PFSK-1 (cell line): ENCODE data around the gene KCNN4.

ENCODE experiments used
- FOXP2 ChIP-seq: optimal IDR thresholded peaks from 2 replicates; pipeline ENCODE3; 2011; ENCODE audit warnings: borderline replicate concordance, control low read depth, inconsistent platforms; ENCODE audit not compliant: insufficient read depth; ENCODE audit errors: extremely low read length, extremely low read depth
- POLR2AphosphoS5 ChIP-seq: IDR thresholded peaks from 2 replicates; pipeline ENCODE4 v1.6.1; 2012; ENCODE audit warnings: low read depth, mild to moderate bottlenecking, control low read depth, low read length, moderate library complexity
- SIN3A ChIP-seq: IDR thresholded peaks from 2 replicates; pipeline ENCODE4 v1.6.1; 2012; ENCODE audit warnings: mild to moderate bottlenecking, low read length, moderate library complexity, borderline replicate concordance; ENCODE audit not compliant: insufficient read depth
- TAF1 ChIP-seq: IDR thresholded peaks from 2 replicates; pipeline ENCODE4 v1.6.1; 2012; ENCODE audit warnings: low read length, control low read depth, borderline replicate concordance; ENCODE audit not compliant: insufficient read depth
- TF ChIP-seq, protein P1 (sequence below), 2 experiments: IDR thresholded peaks; 2 replicates each; pipeline versions ENCODE4 v1.6.1 to v1.8.0; 2011 to 2012; ENCODE audit warnings: low read depth in 2 of 2, low read length in 2 of 2, control low read depth in 1 of 2, inconsistent platforms in 1 of 2, mild to moderate bottlenecking in 1 of 2, moderate library complexity in 1 of 2; ENCODE audit not compliant: insufficient read depth in 1 of 2

The KCNN4 gene

DNA sequence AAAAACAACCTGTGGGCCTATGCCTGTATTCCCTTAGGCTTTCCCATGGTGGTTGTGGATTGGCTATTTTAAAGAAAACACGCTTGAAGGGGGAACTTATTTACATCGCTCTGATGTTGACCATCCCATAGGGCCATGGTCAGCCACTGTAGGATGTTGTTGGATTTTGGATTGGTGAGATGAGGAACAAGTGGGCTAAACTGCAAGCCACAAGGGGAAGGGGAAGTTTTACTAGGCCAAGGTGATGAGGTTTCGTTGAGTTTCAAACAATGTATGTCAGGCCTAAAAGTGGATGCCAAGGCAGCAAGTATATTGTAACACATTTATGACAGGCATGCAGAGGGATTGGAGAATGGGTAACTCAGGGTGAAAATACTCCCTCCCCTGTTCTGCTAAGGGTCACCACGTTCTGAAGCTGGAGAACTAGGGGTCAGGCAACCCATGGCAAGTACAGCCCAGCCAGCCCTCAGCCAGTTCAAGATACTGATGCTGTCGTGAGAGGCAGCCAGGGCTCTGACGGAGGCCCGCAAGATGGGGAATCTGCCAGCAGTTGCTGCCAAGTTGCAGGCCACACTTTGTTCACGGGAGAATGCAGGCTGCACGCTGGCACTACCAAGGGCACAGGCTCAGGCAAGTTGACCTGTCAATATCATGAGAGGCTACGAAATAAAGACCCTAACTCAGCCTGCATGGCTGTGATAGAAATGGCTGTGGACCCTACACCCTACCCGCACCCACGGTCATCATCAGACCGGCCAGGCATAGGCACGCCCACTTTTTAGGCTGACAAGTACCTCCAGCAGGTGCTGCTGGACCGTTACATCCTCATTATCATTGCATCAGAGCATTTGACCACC lies 53.8 kb downstream of the KCNN4 start:
- no peak for TF ChIP-seq SIN3A
- TF ChIP-seq TAF1: no peak
- no peak for TF ChIP-seq POLR2AphosphoS5
- TF ChIP-seq, protein P1, sequence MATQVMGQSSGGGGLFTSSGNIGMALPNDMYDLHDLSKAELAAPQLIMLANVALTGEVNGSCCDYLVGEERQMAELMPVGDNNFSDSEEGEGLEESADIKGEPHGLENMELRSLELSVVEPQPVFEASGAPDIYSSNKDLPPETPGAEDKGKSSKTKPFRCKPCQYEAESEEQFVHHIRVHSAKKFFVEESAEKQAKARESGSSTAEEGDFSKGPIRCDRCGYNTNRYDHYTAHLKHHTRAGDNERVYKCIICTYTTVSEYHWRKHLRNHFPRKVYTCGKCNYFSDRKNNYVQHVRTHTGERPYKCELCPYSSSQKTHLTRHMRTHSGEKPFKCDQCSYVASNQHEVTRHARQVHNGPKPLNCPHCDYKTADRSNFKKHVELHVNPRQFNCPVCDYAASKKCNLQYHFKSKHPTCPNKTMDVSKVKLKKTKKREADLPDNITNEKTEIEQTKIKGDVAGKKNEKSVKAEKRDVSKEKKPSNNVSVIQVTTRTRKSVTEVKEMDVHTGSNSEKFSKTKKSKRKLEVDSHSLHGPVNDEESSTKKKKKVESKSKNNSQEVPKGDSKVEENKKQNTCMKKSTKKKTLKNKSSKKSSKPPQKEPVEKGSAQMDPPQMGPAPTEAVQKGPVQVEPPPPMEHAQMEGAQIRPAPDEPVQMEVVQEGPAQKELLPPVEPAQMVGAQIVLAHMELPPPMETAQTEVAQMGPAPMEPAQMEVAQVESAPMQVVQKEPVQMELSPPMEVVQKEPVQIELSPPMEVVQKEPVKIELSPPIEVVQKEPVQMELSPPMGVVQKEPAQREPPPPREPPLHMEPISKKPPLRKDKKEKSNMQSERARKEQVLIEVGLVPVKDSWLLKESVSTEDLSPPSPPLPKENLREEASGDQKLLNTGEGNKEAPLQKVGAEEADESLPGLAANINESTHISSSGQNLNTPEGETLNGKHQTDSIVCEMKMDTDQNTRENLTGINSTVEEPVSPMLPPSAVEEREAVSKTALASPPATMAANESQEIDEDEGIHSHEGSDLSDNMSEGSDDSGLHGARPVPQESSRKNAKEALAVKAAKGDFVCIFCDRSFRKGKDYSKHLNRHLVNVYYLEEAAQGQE (IDR thresholded peaks at IDR 0.05; ENCODE audit: insufficient read depth in 1 of 2, low read depth in 2 of 2, low read length in 2 of 2): no peak
- no peak for TF ChIP-seq FOXP2

DNA sequence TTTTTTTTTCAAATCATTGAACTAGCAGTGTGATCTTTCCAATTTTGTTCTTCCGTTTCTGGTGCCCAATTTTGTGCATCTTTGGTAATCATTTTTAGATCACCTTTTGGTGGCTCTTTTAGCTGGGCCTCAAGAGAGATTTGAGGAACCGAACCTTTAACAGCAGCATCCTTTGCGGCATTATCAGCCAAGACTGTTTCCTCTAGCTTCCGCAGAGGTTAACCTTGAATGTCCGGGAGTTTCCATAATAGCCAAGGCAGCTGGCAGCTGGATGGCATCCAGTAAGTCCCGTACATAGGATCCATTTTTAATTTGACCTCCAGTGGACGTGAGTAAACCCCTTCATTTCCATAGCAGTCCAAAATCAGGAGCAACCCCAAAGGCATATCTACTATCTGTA lies 55.3 kb downstream of the KCNN4 start:
- TF ChIP-seq, protein P1 (IDR thresholded peaks at IDR 0.05; ENCODE audit: insufficient read depth in 1 of 2, low read depth in 2 of 2, low read length in 2 of 2): no peak
- TF ChIP-seq TAF1 (no peak), SIN3A (no peak), FOXP2 (no peak), POLR2AphosphoS5 (no peak)

DNA sequence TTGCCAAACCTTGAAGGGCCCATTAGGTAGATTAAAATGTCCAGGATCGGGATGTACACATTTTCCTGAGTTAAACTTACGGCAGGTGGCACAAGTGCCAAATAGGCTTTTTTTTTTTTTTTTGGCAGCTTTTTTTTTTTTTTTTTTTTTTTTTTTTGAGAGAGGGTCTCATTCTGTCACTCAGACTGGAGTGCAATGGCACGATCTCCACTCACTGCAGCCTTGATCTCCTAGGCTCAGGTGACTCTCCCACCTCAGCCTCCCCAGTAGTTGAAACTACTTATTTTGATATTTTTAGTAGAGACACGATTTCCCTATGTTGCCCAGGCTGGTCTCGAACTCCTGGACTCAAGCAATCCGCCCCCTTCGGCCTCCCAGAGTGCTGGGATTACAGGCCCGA lies 55.9 kb downstream of the KCNN4 start:
- no peak for TF ChIP-seq POLR2AphosphoS5
- no peak for TF ChIP-seq TAF1
- TF ChIP-seq SIN3A: no peak
- TF ChIP-seq FOXP2: no peak
- TF ChIP-seq, protein P1 (IDR thresholded peaks at IDR 0.05; ENCODE audit: insufficient read depth in 1 of 2, low read depth in 2 of 2, low read length in 2 of 2): no peak

DNA sequence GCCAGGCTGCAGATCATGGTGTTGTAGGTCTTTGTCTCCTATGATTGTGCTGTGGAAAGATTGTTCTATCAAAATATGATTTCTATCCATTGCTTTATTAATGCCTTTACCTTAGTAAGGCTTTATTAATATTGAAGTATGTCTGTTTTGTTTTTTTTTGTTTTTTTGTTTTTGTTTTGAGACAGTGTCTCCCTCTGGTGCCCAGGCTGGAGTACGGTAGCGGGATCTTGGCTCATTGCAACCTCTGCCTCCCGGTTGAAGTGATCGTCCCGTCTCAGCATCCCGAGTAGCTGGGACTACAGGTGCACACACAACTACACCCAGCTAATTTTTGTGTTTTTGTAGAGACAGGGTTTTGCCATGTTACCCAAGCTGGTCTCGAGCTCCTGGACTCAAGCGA lies 57.2 kb downstream of the KCNN4 start:
- TF ChIP-seq SIN3A (no peak), TAF1 (no peak), POLR2AphosphoS5 (no peak), FOXP2 (no peak)
- TF ChIP-seq, protein P1 (IDR thresholded peaks at IDR 0.05; ENCODE audit: insufficient read depth in 1 of 2, low read depth in 2 of 2, low read length in 2 of 2): no peak
